ENCODE data around the gene BCOR.

BCOR gene

DNA sequence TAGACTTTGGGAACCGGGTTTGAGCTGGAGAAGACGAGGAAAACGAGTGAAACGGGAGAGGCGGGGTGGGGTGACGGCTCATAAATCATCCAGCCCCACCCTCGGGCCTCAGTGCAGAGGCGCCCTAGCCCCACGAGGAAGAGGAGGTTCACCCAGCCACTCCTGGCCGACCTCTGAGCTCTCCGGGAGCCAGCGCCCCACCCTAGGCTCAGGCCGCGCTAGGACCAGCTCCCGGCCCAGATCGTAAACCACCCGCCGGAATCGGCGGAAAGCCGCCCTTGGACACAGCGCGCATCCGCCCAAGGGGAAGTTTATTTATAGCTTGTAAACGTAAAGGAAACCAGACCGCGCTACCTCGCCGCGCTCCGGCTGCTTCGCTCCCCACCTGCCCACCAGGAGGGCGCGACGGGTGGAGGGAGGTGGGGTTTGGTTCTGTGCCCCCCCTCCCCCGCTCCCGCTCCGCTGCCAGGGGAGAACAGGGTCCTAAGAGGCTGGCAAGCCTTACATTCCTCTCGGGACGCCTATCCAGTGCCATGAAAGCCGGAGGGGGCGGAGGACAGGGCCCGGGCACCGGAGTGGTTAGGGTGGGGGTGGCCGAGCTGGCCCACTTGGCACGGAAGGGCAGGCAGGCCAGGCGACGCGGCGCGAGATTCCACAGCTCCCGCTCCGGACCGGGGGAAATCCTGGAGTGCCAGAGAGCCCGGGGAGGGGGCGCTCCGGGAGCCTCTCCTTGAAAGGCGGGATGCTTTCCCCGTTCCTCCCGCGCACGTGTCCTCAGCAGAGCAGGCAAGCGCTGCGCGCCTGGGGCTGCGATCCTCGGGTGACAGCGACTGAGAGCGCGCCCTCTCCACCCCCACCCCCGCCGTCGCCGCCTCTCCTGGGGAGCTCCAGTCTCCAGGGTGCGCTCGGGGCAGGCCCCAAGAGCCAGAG lies 84.2 kb downstream of the BCOR start:
- DNase-seq: no peak

DNA sequence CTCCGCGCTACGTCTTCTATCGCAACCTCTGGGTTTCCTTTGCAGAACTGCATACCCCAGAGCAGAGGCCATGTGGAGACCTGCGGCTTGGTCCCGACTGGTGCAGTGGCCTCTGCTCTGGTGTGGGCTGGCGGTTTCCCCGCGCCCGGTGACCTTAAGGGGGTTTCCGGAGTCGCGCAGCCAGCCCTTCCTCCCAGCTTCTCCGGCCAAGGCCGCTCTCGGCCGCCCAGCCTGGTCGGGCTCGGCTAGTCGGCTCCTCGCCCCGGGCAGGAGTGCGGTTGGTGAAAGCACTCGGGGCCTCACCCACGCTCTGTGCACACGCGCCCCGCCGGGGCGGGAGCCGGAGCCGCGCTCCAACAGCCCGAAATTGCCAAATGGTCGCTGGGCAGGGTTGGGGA lies 84.9 kb downstream of the BCOR start:
- DNase-seq: no peak

DNA sequence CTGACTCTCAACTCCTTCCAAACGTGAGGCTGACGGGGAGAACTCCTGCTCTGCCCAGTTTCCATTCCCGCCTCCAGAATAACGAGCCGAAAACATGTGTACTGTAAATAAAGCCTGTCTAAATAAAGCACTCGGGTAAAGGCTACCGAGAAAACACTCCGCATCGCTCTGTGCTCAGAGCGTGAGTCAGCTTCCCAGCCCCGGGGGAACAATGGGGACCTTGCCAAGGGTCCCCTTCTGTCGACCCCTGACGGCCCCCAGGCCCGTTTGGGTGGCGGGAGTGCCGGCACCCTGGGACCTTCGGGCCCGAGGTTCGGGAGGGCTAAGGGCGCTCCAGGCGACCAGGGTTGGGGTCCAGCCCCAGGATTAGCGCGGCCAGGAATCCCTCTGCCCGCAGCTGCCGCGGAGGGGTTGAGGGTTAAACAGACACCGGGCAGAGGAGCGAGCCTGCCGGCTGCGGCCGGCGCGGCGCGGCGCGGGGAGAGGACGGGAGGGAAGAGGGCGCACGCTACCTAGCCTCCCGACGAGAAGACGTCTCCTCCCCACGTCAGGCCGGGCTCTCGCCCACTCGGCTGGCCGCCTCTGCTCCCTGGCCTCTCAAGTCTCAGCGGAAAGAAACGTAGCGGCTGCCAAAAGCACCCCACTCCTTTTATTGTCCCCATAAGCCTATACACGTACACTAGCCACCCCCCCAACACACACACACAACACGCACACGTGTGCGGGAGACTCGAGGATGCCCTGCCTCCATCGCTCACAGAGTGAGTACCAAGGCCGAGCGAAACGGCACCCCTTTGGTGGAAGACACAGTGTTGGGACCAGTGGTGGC lies 85.5 kb downstream of the BCOR start:
- DNase-seq: no peak

GRCh38 chrX:40011322-40012038 lies 86.3 kb downstream of the BCOR start:
- no peak for DNase-seq

GRCh38 chrX:40010550-40011321 lies 87.0 kb downstream of the BCOR start:
- no peak for DNase-seq

GRCh38 chrX:40009890-40010289 lies 87.9 kb downstream of the BCOR start:
- DNase-seq: no peak

GRCh38 chrX:40009462-40009851 lies 88.3 kb downstream of the BCOR start:
- no peak for DNase-seq

- DNase-seq: no peak
Measured at GRCh38 chrX:40008791-40009461, 88.8 kb downstream of the BCOR start.

DNA sequence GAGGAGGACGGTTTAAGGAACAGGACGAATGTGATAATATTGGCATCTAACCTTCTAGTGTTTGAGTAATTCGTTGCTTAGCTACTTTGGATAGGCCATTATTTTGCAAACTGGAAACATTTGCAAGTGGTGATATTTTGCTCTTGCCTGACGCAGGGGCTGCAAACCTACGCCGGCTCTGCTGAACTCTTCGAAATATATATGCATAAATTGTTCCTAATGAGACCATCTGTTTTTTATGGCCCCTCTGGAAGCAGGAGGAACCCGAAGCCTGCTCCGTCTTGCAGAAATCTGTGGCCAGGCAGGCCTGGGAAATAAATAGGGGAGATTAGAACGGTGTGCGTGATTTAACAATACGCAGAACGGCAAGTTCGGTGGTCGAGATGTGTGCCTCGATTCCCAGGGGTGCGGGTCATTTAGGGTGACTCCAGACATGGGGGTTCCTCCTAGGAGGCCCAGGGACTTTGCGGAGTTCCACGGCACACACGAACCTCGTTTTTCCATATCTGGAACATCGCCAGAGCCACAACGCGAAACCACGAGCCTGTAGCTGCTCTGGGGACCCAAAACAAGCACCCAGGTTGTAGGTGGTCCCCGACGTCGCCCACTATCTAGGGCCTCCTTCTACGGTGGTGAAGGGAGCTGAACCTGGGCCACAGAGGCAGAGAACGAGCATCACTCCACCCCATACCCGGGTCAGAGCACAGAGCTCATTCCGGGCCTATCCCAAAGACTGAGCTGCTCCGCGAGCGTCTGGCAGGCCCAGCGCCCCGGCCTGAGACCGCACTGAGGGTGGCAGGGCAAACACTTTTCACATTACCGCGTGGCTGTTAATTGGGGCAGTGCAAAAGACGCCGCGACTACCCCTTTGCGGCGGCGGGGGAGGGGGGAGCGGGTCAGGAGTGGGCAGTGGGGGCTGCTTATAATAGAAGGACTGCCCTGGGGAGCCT lies 89.7 kb downstream of the BCOR start:
- DNase-seq: no peak

GRCh38 chrX:40007131-40007755 lies 90.5 kb downstream of the BCOR start:
- no peak for DNase-seq

- DNase-seq: no peak
Measured at GRCh38 chrX:40006106-40007017, 91.4 kb downstream of the BCOR start.

- DNase-seq: no peak
Measured at GRCh38 chrX:40005292-40006011, 92.3 kb downstream of the BCOR start.

DNA sequence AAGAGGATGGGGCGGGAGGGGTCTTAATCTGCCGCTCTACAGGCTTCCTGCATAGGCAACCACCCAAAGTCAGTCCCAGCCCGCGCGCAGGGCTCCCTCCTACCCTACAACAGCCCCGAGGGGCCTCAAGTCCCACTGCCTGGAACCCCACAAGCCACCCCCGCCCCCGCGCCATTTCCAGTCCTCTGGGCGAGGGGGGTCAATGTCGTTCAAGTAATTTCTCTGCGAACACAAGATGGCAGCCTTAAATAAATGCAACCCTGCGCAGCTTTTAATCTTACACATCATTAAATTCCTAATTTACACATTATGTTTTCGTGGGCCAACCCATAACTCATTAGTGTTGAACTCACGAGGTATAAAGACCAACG lies 92.9 kb downstream of the BCOR start:
- DNase-seq: no peak

DNA sequence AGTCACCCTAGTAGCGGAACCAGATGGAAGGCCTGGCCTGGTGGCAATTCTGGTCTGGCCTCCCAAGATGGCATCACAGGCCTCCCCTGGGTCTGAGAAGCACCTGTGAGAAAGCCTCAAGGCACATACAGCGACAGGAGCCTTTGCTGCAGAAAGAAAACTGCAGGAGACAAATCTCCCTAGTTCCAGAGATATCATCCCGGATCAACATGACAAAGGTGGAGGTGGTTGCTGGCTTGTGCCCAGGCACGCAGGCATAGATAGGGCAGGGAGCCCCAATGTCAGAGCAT lies 93.6 kb downstream of the BCOR start:
- no peak for DNase-seq

GRCh38 chrX:40003428-40004245 lies 94.1 kb downstream of the BCOR start:
- DNase-seq: no peak

GRCh38 chrX:40003071-40003427 lies 94.7 kb downstream of the BCOR start:
- no peak for DNase-seq
